NCI-H1930 (cell line): ENCODE data around the gene AKAP11.
A peak's percentile ranks its signal among the peaks of the same experiment; 100 is the strongest.

Source experiments
- DNase-seq, 2 experiments: peaks; one replicate each; lab custom pipeline; 2025; lab: John Stamatoyannopoulos, UW

The AKAP11 gene

GRCh38 chr13:42272804-42273175, 838 bp downstream of the AKAP11 start:
- DNase-seq, result no peak

- no peak for DNase-seq
Measured at GRCh38 chr13:42274386-42275097, 2.6 kb downstream of the AKAP11 start.

- DNase-seq, result no peak
Measured at GRCh38 chr13:42275098-42275471, 3.1 kb downstream of the AKAP11 start.

- DNase-seq, result no peak
Measured at GRCh38 chr13:42275506-42275905, 3.6 kb downstream of the AKAP11 start.

DNA sequence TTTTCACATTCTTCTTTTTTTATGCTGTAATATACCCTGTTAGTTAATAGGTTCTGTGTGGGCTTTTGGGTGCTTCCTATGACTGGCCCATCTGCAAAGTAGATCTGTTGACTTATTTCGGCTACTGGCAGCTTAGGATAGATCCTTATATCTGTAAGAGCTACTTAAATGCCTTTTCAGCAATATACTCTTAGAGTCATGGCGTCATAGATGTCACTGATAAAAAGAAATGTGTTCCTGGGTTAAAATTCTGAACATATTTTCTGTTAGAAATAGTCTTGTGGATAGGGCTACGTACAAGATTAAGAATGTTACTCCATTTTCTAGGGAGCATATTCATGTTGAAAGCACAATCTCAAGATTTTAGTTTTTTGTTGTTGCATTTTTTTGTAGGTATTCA, 4.7 kb downstream of the AKAP11 start:
- DNase-seq, result no peak

DNA sequence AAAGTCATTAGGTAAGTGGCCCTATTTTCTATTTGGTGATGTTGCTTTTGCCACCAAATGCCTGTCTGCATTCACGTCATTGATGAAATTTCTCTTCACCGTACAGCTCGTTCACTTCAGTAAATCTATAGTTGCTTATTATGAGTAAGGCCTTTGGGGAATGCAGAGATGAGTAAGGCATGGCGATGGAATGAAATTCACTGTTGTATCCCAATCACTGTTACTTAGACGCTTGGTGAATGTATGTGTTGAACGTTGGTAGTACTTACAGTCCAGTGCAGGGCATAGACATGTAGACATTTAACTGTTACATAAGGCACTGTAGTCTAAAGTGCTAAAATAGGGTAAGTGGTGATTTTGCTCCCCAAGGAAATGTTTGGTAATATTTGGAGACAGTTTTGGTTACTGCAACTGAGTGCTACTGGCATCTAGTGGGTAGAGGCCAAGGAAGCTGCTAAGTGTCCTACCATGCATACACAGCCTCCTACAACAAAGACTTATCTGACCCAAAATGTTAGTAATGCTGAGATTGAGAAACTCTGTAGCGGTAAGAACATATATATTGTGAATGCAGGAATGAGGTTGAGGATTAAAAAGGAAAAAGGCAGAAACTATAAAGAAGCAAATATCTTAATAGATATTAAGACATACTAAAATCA, 5.8 kb downstream of the AKAP11 start:
- no peak for DNase-seq

GRCh38 chr13:42279080-42279479, 7.1 kb downstream of the AKAP11 start:
- no peak for DNase-seq

GRCh38 chr13:42279986-42280385, 8.0 kb downstream of the AKAP11 start:
- no peak for DNase-seq

GRCh38 chr13:42280537-42280936, 8.6 kb downstream of the AKAP11 start:
- DNase-seq, result no peak

DNA sequence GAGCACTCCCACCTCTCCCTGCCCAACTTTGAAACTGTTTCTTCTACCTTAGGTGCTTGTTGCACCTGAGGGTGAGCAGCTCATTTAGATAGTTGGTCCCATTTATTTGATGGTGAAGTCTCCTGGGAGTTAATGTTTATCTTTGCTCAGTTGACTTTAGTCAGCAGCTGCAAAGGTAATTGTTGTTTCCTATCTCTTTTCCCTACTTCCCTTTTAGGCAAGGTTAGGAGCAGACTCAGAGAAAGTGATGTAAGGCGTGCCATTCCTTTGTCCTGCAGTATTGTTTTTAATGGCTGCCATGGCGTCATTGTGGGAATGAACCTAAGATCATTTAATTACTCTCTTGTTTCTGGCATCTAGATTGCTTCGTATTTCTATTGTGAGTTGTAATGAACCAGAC, 11.6 kb downstream of the AKAP11 start:
- DNase-seq, result peak; percentile 84 to 85

DNA sequence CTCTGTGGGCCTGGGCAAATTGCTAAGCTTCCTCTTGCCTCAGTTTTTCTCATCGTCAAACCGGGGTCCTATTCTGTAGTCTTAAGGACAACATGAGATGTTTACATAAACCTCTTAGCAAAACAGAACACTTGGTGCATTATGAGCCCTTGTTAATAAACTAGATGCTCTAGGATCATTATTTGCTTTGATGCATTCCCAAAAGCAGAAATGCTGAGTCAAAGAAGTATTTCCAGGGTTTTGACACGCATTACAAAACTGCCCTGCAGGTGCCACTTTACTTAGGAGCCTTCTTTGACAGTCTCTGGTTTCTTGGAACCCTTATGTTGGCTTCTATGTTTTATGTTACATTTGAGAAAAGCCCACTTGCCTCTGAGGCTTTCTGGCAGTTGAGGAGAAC, 12.1 kb downstream of the AKAP11 start:
- DNase-seq, result no peak

GRCh38 chr13:42298392-42298791, 26.4 kb downstream of the AKAP11 start:
- no peak for DNase-seq

- DNase-seq, result no peak
Measured at GRCh38 chr13:42305503-42305902, 33.6 kb downstream of the AKAP11 start.

DNA sequence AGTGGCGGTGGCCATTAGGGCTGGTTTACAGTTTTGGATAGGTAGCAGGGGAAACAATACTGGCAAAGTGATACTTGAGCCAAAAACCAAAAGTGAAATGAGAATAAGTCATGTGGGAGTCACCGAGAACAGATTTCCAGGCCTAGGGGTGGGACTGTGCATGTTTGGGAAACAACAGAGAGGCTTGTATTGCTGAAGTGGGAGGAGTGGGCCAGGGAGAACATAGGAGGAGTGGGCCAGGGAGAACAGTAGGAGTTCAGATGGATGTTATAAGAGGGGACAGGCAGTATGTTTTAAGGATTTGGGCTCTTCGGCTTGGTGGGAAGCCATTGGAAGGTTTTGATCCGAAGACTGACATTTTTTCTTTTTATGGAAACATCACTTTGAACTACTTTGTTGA, 35.5 kb downstream of the AKAP11 start:
- no peak for DNase-seq

DNA sequence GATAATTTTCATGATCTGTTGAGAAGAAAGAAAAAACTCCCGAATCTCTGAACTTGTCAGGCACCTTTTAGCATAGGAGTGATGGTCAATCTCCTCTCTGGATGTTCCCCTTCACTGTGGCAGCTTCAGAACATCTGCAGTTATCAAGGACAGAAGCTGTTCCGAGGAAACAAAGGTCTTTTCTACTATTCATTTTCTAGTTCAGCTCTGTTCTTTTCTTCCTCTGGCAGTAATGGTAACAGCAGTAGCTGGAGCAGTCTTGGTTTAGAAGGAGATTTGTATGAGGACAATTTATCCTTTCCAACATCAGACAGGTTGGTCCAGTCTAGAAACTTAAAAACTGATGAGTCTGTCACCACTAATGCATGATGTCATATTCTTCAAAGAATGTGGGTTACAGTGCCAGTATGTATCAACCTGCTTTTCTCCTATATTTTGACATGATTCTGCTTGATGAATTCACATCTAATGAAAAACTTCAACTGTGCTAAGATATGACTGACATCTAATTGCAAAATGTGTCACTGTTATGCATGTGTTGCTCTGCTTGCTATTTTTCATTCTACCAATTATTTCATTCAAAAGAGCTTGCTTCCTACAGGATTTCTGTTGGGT, 41.0 kb downstream of the AKAP11 start:
- DNase-seq, result no peak

GRCh38 chr13:42318570-42318969, 46.6 kb downstream of the AKAP11 start:
- no peak for DNase-seq

GRCh38 chr13:42320375-42320787, 48.4 kb downstream of the AKAP11 start:
- DNase-seq, result no peak

DNA sequence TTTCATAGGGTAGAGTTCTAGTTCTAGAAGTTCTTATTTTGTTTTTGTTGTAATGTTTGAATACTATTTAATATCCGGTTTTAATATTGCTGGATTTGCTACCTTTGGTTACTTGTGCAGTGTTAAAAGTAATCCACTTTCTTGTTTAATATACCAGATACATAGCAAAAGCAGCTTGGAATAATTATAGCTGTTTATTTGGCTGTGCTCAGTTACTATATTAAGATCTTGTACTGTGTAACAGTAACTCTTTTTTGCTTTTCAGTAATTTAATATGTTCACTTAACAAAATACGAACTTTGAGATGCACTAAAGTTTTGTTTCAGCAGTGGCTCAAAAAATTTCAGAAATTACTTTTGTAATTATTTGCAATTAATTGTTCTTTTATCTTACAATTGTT, 50.9 kb downstream of the AKAP11 start:
- DNase-seq, result no peak

DNA sequence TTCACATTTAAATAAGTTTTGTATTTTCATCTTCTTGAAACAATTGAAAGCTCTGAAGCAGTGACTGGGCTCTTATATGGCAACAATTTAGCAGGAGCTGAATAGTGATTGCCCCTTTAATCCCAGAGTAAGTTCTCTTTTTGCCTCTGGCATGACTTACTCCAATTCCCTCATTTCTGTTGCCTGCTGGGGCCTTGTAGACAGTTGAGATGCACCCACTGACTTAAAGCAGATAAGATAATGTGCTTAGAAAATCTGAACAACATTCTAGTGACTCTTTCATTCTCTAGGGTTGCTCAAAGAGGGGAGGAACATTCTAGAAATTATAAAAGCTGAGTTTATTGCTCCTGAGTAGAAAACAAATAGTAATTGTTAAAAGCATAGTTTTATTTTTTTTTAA, 52.8 kb downstream of the AKAP11 start:
- DNase-seq, result no peak

DNA sequence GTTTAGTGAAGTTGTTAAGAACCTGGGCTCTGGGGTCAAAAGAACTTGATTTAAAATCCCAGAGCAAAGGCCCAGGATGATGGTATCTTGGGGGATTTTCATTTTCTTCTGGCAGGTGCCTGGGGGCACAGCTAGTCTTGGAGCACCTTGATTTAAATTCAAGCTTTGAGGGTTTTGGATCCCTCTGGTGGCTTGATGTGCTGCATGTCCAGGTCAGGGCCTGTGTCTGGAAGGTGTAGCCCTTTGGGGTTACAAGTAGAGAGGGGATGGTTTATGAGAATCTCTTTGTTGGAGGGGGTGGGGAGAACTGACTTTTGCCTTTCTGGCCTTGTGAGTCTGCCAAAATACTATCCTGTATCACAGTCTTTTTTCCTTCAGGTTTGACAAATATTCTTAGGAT, 55.8 kb downstream of the AKAP11 start:
- no peak for DNase-seq

- no peak for DNase-seq
Measured at GRCh38 chr13:42328672-42329071, 56.7 kb downstream of the AKAP11 start.

- DNase-seq, result no peak
Measured at GRCh38 chr13:42329239-42329638, 57.3 kb downstream of the AKAP11 start.

GRCh38 chr13:42331009-42331408, 59.1 kb downstream of the AKAP11 start:
- no peak for DNase-seq
